Kidney (tissue), 14 donors: Measurements from ENCODE around the gene ILRUN. TPM values are rescaled to one million over a fixed set of nuclear protein-coding genes. Genes with fewer than 3 reads are reported as not detected.
"Not testable (repeated sequence)": the region's sequence is repeated elsewhere in the genome, so short reads cannot be mapped to it uniquely, and the experiment has no call there.

Experiments used
- DNase-seq, 5 donors: peaks; one replicate each; pipeline ENCODE4 v3.0.0-alpha.2; 2013 to 2020
- FAIRE-seq: peaks from 2 replicates; lab custom pipeline; 2012; peaks lifted over from hg19 to GRCh38; lab: Jason Lieb, UNC
- H3K27ac ChIP-seq, 2 donors: one replicate each; pipeline ENCODE4 v1.7.0; 2013; ENCODE audit warnings: low read depth in 2 of 2, low read length in 2 of 2, inconsistent platforms in 1 of 2
- H3K27me3 ChIP-seq: one replicate; pipeline ENCODE4 v1.7.1; 2013; ENCODE audit warnings: low read length, inconsistent platforms; ENCODE audit not compliant: control insufficient read depth, insufficient read depth
- H3K36me3 ChIP-seq, 3 donors: one replicate each; pipeline versions ENCODE4 v1.7.0 to v1.7.1; 2013; ENCODE audit warnings: low read length in 3 of 3, control low read depth in 1 of 3, inconsistent platforms in 1 of 3; ENCODE audit not compliant: insufficient read depth in 3 of 3, control insufficient read depth in 2 of 3
- H3K4me1 ChIP-seq, 3 donors: one replicate each; pipeline versions ENCODE4 v1.7.0 to v1.7.1; 2013; ENCODE audit warnings: low read length in 3 of 3, inconsistent platforms in 1 of 3, low read depth in 1 of 3; ENCODE audit not compliant: control insufficient read depth in 2 of 3, insufficient read depth in 2 of 3
- H3K4me3 ChIP-seq, 3 donors: one replicate each; pipeline versions ENCODE4 v1.7.0 to v1.8.1; 2013; ENCODE audit warnings: low read length in 3 of 3, control low read depth in 1 of 3, inconsistent platforms in 1 of 3
- H3K9ac ChIP-seq, 3 donors: one replicate each; pipeline versions ENCODE4 v1.7.0 to v1.7.1; 2013; ENCODE audit warnings: low read length in 3 of 3, control low read depth in 1 of 3, inconsistent platforms in 1 of 3
- H3K9me3 ChIP-seq, 3 donors: one replicate each; pipeline versions ENCODE4 v1.7.0 to v1.7.1; 2013; ENCODE audit warnings: low read length in 3 of 3, control low read depth in 1 of 3, inconsistent platforms in 1 of 3; ENCODE audit not compliant: control insufficient read depth in 2 of 3, insufficient read depth in 1 of 3
- intact Hi-C: fragments of 100-400 bp; cut with DNase I; formaldehyde crosslinking; loops from one replicate; pipeline ENCODE4 v1.11.1; 2022
- polyA plus RNA-seq: library from polyadenylated mRNA; stranded (reverse); fragments of 350-450 nt; fragmentation: Illumina TruSeq; extraction: RNeasy Lipid Tissue Mini Kit (QIAGEN cat#74804); gene quantifications from one replicate; pipeline ENCODE4 v1.2.3, GENCODE V29; 2014; ENCODE audit warnings: low read depth, low replicate concordance; ENCODE audit not compliant: insufficient read depth
- total RNA-seq: library from RNA; stranded (reverse); fragmentation: NEBNext Ultra II Directional; extraction: Animal tissue kit (Norgen Biotek cat#: 25700); gene quantifications from one replicate; pipeline ENCODE4 v1.2.1, GENCODE V29; 2021
- TF ChIP-seq, protein P1 (sequence below): IDR thresholded peaks from 3 replicates; pipeline ENCODE4 v1.5.1; 2012; ENCODE audit warnings: mild to moderate bottlenecking, moderate library complexity, borderline replicate concordance; ENCODE audit not compliant: insufficient read depth; ENCODE audit errors: extremely low read depth
- donor health status: control.
- donor health status: control.
- donor health status: control.
- donor health status: control.
- donor health status: control.
- donor health status: DM: yes; HTN: yes; CAD: no.
- donor health status: Normal renal cell carcinoma (clear cell type).

Gene ILRUN
- total and polyA plus RNA-seq, 2 donors from 2014 or later: 52.4 to 55.7 TPM

DNA sequence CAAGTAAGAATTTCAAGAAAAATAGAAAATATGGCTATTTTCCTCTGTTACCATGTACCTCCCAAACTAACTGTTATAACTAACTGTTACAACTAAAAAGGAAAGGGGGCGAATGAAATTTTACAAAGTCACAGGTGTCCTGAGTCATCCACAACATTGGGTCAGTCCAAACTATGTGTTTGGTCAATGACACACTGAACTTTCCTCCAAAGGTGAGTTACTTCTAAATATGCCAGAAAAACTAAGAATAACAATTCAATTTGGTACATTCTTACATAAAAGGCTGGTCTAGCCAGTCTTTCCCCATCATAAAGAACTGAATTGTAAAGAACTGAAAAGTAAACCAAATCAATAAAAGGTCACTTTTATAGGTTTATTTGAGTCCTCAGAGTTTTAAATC is 44.3 kb downstream of the ILRUN start:
- no peaks in the 10 kb centered on the region for H3K27me3 ChIP-seq
- no peak overlapping the region for H3K4me3 ChIP-seq
- peaks cover 2 to 7% (median 6%) of the 10 kb centered on the region in 3 donors for H3K36me3 ChIP-seq
- DNase-seq (no peak), FAIRE-seq (no peak)
- H3K27ac ChIP-seq: no peak overlapping the region
- H3K9ac ChIP-seq: no peak overlapping the region
- peaks cover 5 to 17% (median 13%) of the 10 kb centered on the region in 3 donors for H3K4me1 ChIP-seq
- H3K9me3 ChIP-seq: no peaks in the 10 kb centered on the region
- TF ChIP-seq, protein P1, sequence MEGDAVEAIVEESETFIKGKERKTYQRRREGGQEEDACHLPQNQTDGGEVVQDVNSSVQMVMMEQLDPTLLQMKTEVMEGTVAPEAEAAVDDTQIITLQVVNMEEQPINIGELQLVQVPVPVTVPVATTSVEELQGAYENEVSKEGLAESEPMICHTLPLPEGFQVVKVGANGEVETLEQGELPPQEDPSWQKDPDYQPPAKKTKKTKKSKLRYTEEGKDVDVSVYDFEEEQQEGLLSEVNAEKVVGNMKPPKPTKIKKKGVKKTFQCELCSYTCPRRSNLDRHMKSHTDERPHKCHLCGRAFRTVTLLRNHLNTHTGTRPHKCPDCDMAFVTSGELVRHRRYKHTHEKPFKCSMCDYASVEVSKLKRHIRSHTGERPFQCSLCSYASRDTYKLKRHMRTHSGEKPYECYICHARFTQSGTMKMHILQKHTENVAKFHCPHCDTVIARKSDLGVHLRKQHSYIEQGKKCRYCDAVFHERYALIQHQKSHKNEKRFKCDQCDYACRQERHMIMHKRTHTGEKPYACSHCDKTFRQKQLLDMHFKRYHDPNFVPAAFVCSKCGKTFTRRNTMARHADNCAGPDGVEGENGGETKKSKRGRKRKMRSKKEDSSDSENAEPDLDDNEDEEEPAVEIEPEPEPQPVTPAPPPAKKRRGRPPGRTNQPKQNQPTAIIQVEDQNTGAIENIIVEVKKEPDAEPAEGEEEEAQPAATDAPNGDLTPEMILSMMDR: no peak
- intact Hi-C loops: no loop called here

DNA sequence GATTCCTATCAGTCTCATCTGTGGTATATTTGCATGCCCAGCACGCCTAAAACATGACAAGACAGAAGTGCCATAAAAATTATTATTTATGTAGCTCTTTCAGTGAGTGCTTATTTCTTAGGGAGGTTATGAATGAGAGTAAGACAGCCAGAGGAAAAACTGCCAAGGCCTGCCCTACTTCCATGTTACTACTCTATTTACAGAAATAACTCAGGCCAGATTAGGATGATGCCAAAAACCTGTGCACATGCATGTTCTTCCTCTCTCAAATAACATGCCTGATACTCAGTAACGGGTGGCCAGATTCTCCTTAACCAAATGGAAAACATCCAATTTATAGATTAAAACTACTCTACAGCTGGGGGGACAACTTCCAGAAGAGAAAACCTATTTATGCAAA is 45.7 kb downstream of the ILRUN start:
- TF ChIP-seq, protein P1: no peak
- peaks cover 0 to 6% (median 0%) of the 10 kb centered on the region in 3 donors for H3K4me1 ChIP-seq
- no peak overlapping the region for H3K4me3 ChIP-seq
- H3K9me3 ChIP-seq: no peaks in the 10 kb centered on the region
- peaks cover 5 to 7% (median 6%) of the 10 kb centered on the region in 3 donors for H3K36me3 ChIP-seq
- intact Hi-C loops: no loop called here
- no peaks in the 10 kb centered on the region for H3K27me3 ChIP-seq
- FAIRE-seq (no peak), DNase-seq (no peak)
- no peak overlapping the region for H3K27ac ChIP-seq
- H3K9ac ChIP-seq: no peak overlapping the region

- H3K9me3 ChIP-seq, H3K4me1 ChIP-seq, H3K27ac ChIP-seq, DNase-seq, H3K27me3 ChIP-seq, FAIRE-seq, H3K9ac ChIP-seq, intact Hi-C loops, H3K4me3 ChIP-seq, H3K36me3 ChIP-seq: not testable (repeated sequence)
These were observed 46.3 kb downstream of the ILRUN start for GRCh38 chr6:34650232-34650631.

GRCh38 chr6:34648806-34649205 is 47.8 kb downstream of the ILRUN start:
- TF ChIP-seq, protein P1: no peak
- Histone ChIP-seq H3K27me3 (no peaks in the 10 kb centered on the region), H3K9me3 (no peaks in the 10 kb centered on the region), H3K4me1 (peaks cover 0 to 6% (median 0%) of the 10 kb centered on the region in 3 donors), H3K9ac (no peak overlapping the region), H3K27ac (no peak overlapping the region), H3K4me3 (no peak overlapping the region), H3K36me3 (peaks cover 2 to 4% (median 3%) of the 10 kb centered on the region in 3 donors)
- FAIRE-seq (no peak), DNase-seq (no peak)
- intact Hi-C loops: no loop called here

Other genes with a start within 250 kb of the ILRUN start
- 1.7 TPM for gene PACSIN1, start 230.7 kb downstream of the ILRUN start, total RNA-seq
- gene PACSIN1, start 230.7 kb downstream of the ILRUN start, polyA plus RNA-seq: 4.1 TPM
- gene SPDEF, start 140.4 kb downstream of the ILRUN start, total RNA-seq: 0.19 TPM
- not detected for gene SPDEF, start 140.4 kb downstream of the ILRUN start, polyA plus RNA-seq
- gene SNRPC, start 60.7 kb upstream of the ILRUN start, total RNA-seq: 66.1 TPM
- gene SNRPC, start 60.7 kb upstream of the ILRUN start, polyA plus RNA-seq: 148 TPM
- 12.4 TPM for gene BLTP3A, start 95.3 kb upstream of the ILRUN start, total RNA-seq
- 2.4 TPM for gene BLTP3A, start 95.3 kb upstream of the ILRUN start, polyA plus RNA-seq
- gene TAF11, start 191.3 kb upstream of the ILRUN start, total RNA-seq: 21.1 TPM
- 27.3 TPM for gene TAF11, start 191.3 kb upstream of the ILRUN start, polyA plus RNA-seq
- gene ANKS1A, start 192.5 kb upstream of the ILRUN start, total RNA-seq: 25.9 TPM
- gene ANKS1A, start 192.5 kb upstream of the ILRUN start, polyA plus RNA-seq: 9.4 TPM